ENCODE data around the gene RRP15.

- no peak for TF ChIP-seq EZH2 (IDR thresholded peaks at IDR 0.05; ENCODE audit: borderline replicate concordance, low read length)
- TF ChIP-seq, protein P1, sequence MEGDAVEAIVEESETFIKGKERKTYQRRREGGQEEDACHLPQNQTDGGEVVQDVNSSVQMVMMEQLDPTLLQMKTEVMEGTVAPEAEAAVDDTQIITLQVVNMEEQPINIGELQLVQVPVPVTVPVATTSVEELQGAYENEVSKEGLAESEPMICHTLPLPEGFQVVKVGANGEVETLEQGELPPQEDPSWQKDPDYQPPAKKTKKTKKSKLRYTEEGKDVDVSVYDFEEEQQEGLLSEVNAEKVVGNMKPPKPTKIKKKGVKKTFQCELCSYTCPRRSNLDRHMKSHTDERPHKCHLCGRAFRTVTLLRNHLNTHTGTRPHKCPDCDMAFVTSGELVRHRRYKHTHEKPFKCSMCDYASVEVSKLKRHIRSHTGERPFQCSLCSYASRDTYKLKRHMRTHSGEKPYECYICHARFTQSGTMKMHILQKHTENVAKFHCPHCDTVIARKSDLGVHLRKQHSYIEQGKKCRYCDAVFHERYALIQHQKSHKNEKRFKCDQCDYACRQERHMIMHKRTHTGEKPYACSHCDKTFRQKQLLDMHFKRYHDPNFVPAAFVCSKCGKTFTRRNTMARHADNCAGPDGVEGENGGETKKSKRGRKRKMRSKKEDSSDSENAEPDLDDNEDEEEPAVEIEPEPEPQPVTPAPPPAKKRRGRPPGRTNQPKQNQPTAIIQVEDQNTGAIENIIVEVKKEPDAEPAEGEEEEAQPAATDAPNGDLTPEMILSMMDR (IDR thresholded peaks at IDR 0.05; ENCODE audit: low read length): no peak
Measured at GRCh38 chr1:218362418-218363076, 77.5 kb downstream of the RRP15 start.
